ENCODE measurements around the gene SSC5D. TPM values are rescaled to one million over a fixed set of nuclear protein-coding genes. Genes with fewer than 3 reads are reported as not detected.

SSC5D gene
- total and polyA plus RNA-seq, 9 of the 15 experiments (the other 6 are each of a cell fraction or from before 2014, with no cell fraction given): 0.04 to 0.71 (median 0.14) TPM; not detected in 2

GRCh38 chr19:55494172-55494761 lies 6.0 kb downstream of the SSC5D start (continued):
- no peak for TF ChIP-seq MTA2 (IDR thresholded peaks at IDR 0.05; ENCODE audit: low read depth)
- no peak for TF ChIP-seq WHSC1 (IDR thresholded peaks at IDR 0.05; ENCODE audit: low read length)
- TF ChIP-seq XRCC4 (IDR thresholded peaks at IDR 0.05; ENCODE audit: extremely low read depth, insufficient read depth, insufficient read length): no peak
- TF ChIP-seq FIP1L1 (IDR thresholded peaks at IDR 0.05; ENCODE audit: low read depth, low read length, poor library complexity, severe bottlenecking): no peak
- TF ChIP-seq TRIM25 (IDR thresholded peaks at IDR 0.05; ENCODE audit: borderline replicate concordance): no peak
- TF ChIP-seq SIRT6 (IDR thresholded peaks at IDR 0.05; ENCODE audit: low read depth, low read length): no peak
- TF ChIP-seq SMARCE1 (IDR thresholded peaks at IDR 0.05): peak; percentile 33; the same call in 1 of the 2 replicates
- peak; percentile 69; the same call in 1 of the 2 replicates for TF ChIP-seq TFAP4 (CRISPR knock-in tag; IDR thresholded peaks at IDR 0.05; ENCODE audit: borderline replicate concordance)
- no peak for TF ChIP-seq NFRKB (IDR thresholded peaks at IDR 0.05; ENCODE audit: low read depth)
- TF ChIP-seq NR3C1 (CRISPR knock-in tag; IDR thresholded peaks at IDR 0.05): no peak
- no peak for TF ChIP-seq CBFB (CRISPR knock-in tag; IDR thresholded peaks at IDR 0.05)
- no peak for TF ChIP-seq RFX5 (IDR thresholded peaks at IDR 0.05; ENCODE audit: low read depth, low read length)
- no peak for TF ChIP-seq NFXL1 (CRISPR knock-in tag; IDR thresholded peaks at IDR 0.05)
- TF ChIP-seq ZNF586 (CRISPR knock-in tag; conservative IDR thresholded peaks at IDR 0.05): no peak
- no peak for TF ChIP-seq ATF1 (CRISPR knock-in tag; IDR thresholded peaks at IDR 0.05)
- TF ChIP-seq ATF1 (tag; IDR thresholded peaks at IDR 0.05): peak; percentile 77
- TF ChIP-seq ZSCAN32 (CRISPR knock-in tag; IDR thresholded peaks at IDR 0.05): no peak
- no peak for TF ChIP-seq TCF7L2 (IDR thresholded peaks at IDR 0.05; ENCODE audit: low read depth, low read length)
- no peak for TF ChIP-seq POU5F1 (IDR thresholded peaks at IDR 0.05; ENCODE audit: borderline replicate concordance, low read depth, low read length, partially characterized antibody)
- no peak for TF ChIP-seq ZNF444 (CRISPR knock-in tag; IDR thresholded peaks at IDR 0.05)
- TF ChIP-seq HMG20B (CRISPR knock-in tag; IDR thresholded peaks at IDR 0.05): no peak
- no peak for TF ChIP-seq DACH1 (IDR thresholded peaks at IDR 0.05; ENCODE audit: partially characterized antibody)
- TF ChIP-seq BRF2 (IDR thresholded peaks at IDR 0.05; ENCODE audit: borderline replicate concordance, insufficient read depth, insufficient read length): no peak
- no peak for TF ChIP-seq ZNF79 (CRISPR knock-in tag; IDR thresholded peaks at IDR 0.05; ENCODE audit: low read depth)
- TF ChIP-seq NCOA1 (IDR thresholded peaks at IDR 0.05; ENCODE audit: low read depth): no peak
- TF ChIP-seq ZNF436 (CRISPR knock-in tag; IDR thresholded peaks at IDR 0.05): no peak
- no peak for TF ChIP-seq SMARCC2 (IDR thresholded peaks at IDR 0.05; ENCODE audit: low read depth)
